IMR-90 (cell line): ENCODE measurements around the gene TMEM30A.

ENCODE experiments used
- MAFK ChIP-seq: IDR thresholded peaks from 2 replicates; pipeline ENCODE4 v1.6.1; 2012; ENCODE audit warnings: low read depth, low read length, improper control_type of control experiment
- MXI1 ChIP-seq: IDR thresholded peaks from 2 replicates; pipeline ENCODE4 v1.6.1; 2012; ENCODE audit warnings: low read depth, mild to moderate bottlenecking, low read length, moderate library complexity, borderline replicate concordance
- POLR2A ChIP-seq: IDR thresholded peaks from 2 replicates; pipeline ENCODE4 v1.6.1; 2012; ENCODE audit warnings: mild to moderate bottlenecking, low read depth, low read length
- RAD21 ChIP-seq: IDR thresholded peaks from 2 replicates; pipeline ENCODE4 v1.6.1; 2012; ENCODE audit warnings: low read length, improper control_type of control experiment
- RFX5 ChIP-seq: IDR thresholded peaks from 2 replicates; pipeline ENCODE4 v1.8.0; 2012; ENCODE audit warnings: low read depth, mild to moderate bottlenecking, low read length, moderate library complexity
- SMC3 ChIP-seq: fragments of 150-350 bp; IDR thresholded peaks from 2 replicates; pipeline ENCODE4 v1.6.1; 2016; ENCODE audit warnings: low read depth, mild to moderate bottlenecking, antibody characterized with exemption, low read length, moderate library complexity
- TF ChIP-seq, protein P1 (sequence below): fragments of 150-350 bp; IDR thresholded peaks from 2 replicates; pipeline ENCODE4 v1.6.1; 2017; ENCODE audit warnings: mild to moderate bottlenecking, antibody characterized with exemption, low read length, low read depth
- TF ChIP-seq, protein P2 (sequence below): conservative IDR thresholded peaks from 2 replicates; pipeline ENCODE4 v1.5.1; 2012; ENCODE audit warnings: mild to moderate bottlenecking, low read depth, low read length, improper control_type of control experiment
- TF ChIP-seq, protein P3 (sequence below): fragments of 150-350 bp; IDR thresholded peaks from 2 replicates; pipeline ENCODE4 v1.6.1; 2016; ENCODE audit warnings: low read depth, mild to moderate bottlenecking, low read length, moderate library complexity, borderline replicate concordance

GRCh38 chr6:75268121-75268987 is 16.2 kb downstream of the TMEM30A start:
- TF ChIP-seq, protein P1, sequence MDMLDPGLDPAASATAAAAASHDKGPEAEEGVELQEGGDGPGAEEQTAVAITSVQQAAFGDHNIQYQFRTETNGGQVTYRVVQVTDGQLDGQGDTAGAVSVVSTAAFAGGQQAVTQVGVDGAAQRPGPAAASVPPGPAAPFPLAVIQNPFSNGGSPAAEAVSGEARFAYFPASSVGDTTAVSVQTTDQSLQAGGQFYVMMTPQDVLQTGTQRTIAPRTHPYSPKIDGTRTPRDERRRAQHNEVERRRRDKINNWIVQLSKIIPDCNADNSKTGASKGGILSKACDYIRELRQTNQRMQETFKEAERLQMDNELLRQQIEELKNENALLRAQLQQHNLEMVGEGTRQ = no peak
- TF ChIP-seq POLR2A (no peak), MAFK (no peak), MXI1 (no peak), RFX5 (no peak), RAD21 (no peak), SMC3 (no peak)
- TF ChIP-seq, protein P2, sequence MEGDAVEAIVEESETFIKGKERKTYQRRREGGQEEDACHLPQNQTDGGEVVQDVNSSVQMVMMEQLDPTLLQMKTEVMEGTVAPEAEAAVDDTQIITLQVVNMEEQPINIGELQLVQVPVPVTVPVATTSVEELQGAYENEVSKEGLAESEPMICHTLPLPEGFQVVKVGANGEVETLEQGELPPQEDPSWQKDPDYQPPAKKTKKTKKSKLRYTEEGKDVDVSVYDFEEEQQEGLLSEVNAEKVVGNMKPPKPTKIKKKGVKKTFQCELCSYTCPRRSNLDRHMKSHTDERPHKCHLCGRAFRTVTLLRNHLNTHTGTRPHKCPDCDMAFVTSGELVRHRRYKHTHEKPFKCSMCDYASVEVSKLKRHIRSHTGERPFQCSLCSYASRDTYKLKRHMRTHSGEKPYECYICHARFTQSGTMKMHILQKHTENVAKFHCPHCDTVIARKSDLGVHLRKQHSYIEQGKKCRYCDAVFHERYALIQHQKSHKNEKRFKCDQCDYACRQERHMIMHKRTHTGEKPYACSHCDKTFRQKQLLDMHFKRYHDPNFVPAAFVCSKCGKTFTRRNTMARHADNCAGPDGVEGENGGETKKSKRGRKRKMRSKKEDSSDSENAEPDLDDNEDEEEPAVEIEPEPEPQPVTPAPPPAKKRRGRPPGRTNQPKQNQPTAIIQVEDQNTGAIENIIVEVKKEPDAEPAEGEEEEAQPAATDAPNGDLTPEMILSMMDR = no peak
- TF ChIP-seq, protein P3, sequence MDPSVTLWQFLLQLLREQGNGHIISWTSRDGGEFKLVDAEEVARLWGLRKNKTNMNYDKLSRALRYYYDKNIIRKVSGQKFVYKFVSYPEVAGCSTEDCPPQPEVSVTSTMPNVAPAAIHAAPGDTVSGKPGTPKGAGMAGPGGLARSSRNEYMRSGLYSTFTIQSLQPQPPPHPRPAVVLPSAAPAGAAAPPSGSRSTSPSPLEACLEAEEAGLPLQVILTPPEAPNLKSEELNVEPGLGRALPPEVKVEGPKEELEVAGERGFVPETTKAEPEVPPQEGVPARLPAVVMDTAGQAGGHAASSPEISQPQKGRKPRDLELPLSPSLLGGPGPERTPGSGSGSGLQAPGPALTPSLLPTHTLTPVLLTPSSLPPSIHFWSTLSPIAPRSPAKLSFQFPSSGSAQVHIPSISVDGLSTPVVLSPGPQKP = no peak
